ENCODE results near the gene ATP6V1B1. TPM values are rescaled to one million over a fixed set of nuclear protein-coding genes. Genes with fewer than 3 reads are reported as not detected.

Gene ATP6V1B1
- total and polyA plus RNA-seq, 2 of the 13 experiments (the other 11 are each of a cell fraction or from before 2014, with no cell fraction given) = 0.58 to 1.6 TPM

GRCh38 chr2:70937866-70938585 lies 2.3 kb downstream of the ATP6V1B1 start (continued):
- TF ChIP-seq CEBPZ (IDR thresholded peaks at IDR 0.05; ENCODE audit: low read length) (no peak), RFX5 (IDR thresholded peaks at IDR 0.05; ENCODE audit: low read depth, low read length) (no peak), NFRKB (IDR thresholded peaks at IDR 0.05) (no peak), SMAD9 (CRISPR knock-in tag; IDR thresholded peaks at IDR 0.05) (no peak), NR0B2 (CRISPR knock-in tag; IDR thresholded peaks at IDR 0.05) (0 out of 2 replicates have a peak, but pooled peaks have one; percentile 32), MTA1 (CRISPR knock-in tag; IDR thresholded peaks at IDR 0.05; ENCODE audit: borderline replicate concordance) (no peak), ELF1 (CRISPR knock-in tag; IDR thresholded peaks at IDR 0.05) (no peak), ZNF17 (CRISPR knock-in tag; IDR thresholded peaks at IDR 0.05) (no peak), ZNF687 (CRISPR knock-in tag; IDR thresholded peaks at IDR 0.05) (peak; percentile 35), ZNF367 (CRISPR knock-in tag; IDR thresholded peaks at IDR 0.05; ENCODE audit: borderline replicate concordance) (no peak), ETS1 (CRISPR knock-in tag; IDR thresholded peaks at IDR 0.05) (no peak), ZNF326 (CRISPR knock-in tag; IDR thresholded peaks at IDR 0.05; ENCODE audit: borderline replicate concordance) (no peak), ZNF33B (CRISPR knock-in tag; IDR thresholded peaks at IDR 0.05) (no peak)
- TF ChIP-seq, protein P1, sequence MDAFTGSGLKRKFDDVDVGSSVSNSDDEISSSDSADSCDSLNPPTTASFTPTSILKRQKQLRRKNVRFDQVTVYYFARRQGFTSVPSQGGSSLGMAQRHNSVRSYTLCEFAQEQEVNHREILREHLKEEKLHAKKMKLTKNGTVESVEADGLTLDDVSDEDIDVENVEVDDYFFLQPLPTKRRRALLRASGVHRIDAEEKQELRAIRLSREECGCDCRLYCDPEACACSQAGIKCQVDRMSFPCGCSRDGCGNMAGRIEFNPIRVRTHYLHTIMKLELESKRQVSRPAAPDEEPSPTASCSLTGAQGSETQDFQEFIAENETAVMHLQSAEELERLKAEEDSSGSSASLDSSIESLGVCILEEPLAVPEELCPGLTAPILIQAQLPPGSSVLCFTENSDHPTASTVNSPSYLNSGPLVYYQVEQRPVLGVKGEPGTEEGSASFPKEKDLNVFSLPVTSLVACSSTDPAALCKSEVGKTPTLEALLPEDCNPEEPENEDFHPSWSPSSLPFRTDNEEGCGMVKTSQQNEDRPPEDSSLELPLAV (CRISPR knock-in tag; conservative IDR thresholded peaks at IDR 0.05; ENCODE audit: low read depth) = no peak
- TF ChIP-seq, protein P2, sequence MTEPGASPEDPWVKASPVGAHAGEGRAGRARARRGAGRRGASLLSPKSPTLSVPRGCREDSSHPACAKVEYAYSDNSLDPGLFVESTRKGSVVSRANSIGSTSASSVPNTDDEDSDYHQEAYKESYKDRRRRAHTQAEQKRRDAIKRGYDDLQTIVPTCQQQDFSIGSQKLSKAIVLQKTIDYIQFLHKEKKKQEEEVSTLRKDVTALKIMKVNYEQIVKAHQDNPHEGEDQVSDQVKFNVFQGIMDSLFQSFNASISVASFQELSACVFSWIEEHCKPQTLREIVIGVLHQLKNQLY (CRISPR knock-in tag; IDR thresholded peaks at IDR 0.05) = no peak

Data from HepG2 (cell line).